HEK293 (cell line): ENCODE measurements around the gene TMEM236.

ENCODE experiments used
- CTCF ChIA-PET: fragments of 350-600 bp; formaldehyde crosslinking; extraction: SDS; loops from one replicate; lab custom pipeline; 2021; ENCODE audit warnings: antibody characterized with exemption; lab: Yijun Ruan, JAX
- POLR2A ChIA-PET: fragments of 300-600 bp; formaldehyde crosslinking; extraction: SDS; loops from one replicate; lab custom pipeline; 2020; ENCODE audit warnings: antibody characterized with exemption, inconsistent platforms; lab: Yijun Ruan, JAX
- H3K27ac ChIP-seq: fragments of 200-500 bp; sonication (Bioruptor generic); 2 replicates; pipeline ENCODE4 v1.5.1; 2014; ENCODE audit warnings: low read depth, low read length, control low read depth, inconsistent platforms; ENCODE audit errors: extremely low read depth
- H3K36me3 ChIP-seq, 2 experiments: fragments of 200-500 bp in 1 of 2; sonication (Bioruptor generic) in 1 of 2; 1 replicate in 1 of 2; 2 replicates in 1 of 2; pipeline ENCODE4 v1.5.1; 2014 to 2017; ENCODE audit warnings: inconsistent platforms in 2 of 2, low read length in 2 of 2; ENCODE audit not compliant: control insufficient read depth in 2 of 2, insufficient read depth in 1 of 2
- H3K4me1 ChIP-seq: fragments of 200-500 bp; sonication (Bioruptor generic); 2 replicates; pipeline ENCODE4 v1.5.1; 2014; ENCODE audit warnings: mild to moderate bottlenecking, low read length, inconsistent platforms; ENCODE audit not compliant: control insufficient read depth, insufficient read depth
- H3K4me3 ChIP-seq: 2 replicates; pipeline ENCODE4 v1.5.1; 2011; ENCODE audit warnings: low read depth, mild to moderate bottlenecking, control low read depth, low read length, moderate library complexity
- H3K9me3 ChIP-seq: fragments of 200-500 bp; sonication (Bioruptor generic); 2 replicates; pipeline ENCODE4 v1.5.1; 2014; ENCODE audit warnings: low read depth, low read length, inconsistent platforms; ENCODE audit not compliant: control insufficient read depth, insufficient read depth
- HOXA7 ChIP-seq: sonication (generic); formaldehyde crosslinking; IDR thresholded peaks from 2 replicates; pipeline ENCODE4 v1.8.1; 2022; ENCODE audit warnings: missing genetic modification reagents, borderline replicate concordance
- MEIS1 ChIP-seq: sonication (generic); formaldehyde crosslinking; IDR thresholded peaks from 2 replicates; pipeline ENCODE4 v1.8.1; 2022; ENCODE audit warnings: missing genetic modification reagents, mild to moderate bottlenecking, borderline replicate concordance
- REST ChIP-seq: fragments of 450-650 bp; formaldehyde crosslinking; IDR thresholded peaks from 2 replicates; pipeline ENCODE4 v1.5.1; 2016; ENCODE audit warnings: missing biosample characterization, missing genetic modification characterization
- YY2 ChIP-seq: fragments of 450-650 bp; formaldehyde crosslinking; IDR thresholded peaks from 2 replicates; pipeline ENCODE4 v1.5.1; 2016; ENCODE audit warnings: missing biosample characterization, missing genetic modification characterization
- ZBTB17 ChIP-seq: fragments of 450-650 bp; formaldehyde crosslinking; IDR thresholded peaks from 2 replicates; pipeline ENCODE4 v1.5.1; 2016; ENCODE audit warnings: missing biosample characterization, missing genetic modification characterization
- ZBTB20 ChIP-seq: fragments of 450-650 bp; formaldehyde crosslinking; IDR thresholded peaks from 2 replicates; pipeline ENCODE4 v1.5.1; 2016; ENCODE audit warnings: missing biosample characterization, missing genetic modification characterization
- ZBTB6 ChIP-seq: fragments of 450-650 bp; formaldehyde crosslinking; IDR thresholded peaks from 2 replicates; pipeline ENCODE4 v1.5.1; 2017; ENCODE audit warnings: missing biosample characterization, missing genetic modification characterization
- ZBTB7A ChIP-seq: fragments of 450-650 bp; formaldehyde crosslinking; IDR thresholded peaks from 2 replicates; pipeline ENCODE4 v1.5.1; 2016; ENCODE audit warnings: low read depth, missing biosample characterization, missing genetic modification characterization
- ZEB2 ChIP-seq: fragments of 450-650 bp; formaldehyde crosslinking; IDR thresholded peaks from 2 replicates; pipeline ENCODE4 v1.5.1; 2016; ENCODE audit warnings: missing biosample characterization, missing genetic modification characterization
- ZNF211 ChIP-seq: fragments of 450-650 bp; formaldehyde crosslinking; IDR thresholded peaks from 2 replicates; pipeline ENCODE4 v1.5.1; 2016; ENCODE audit warnings: low read depth, missing biosample characterization, missing genetic modification characterization
- ZNF404 ChIP-seq: fragments of 450-650 bp; formaldehyde crosslinking; IDR thresholded peaks from 2 replicates; pipeline ENCODE4 v1.5.1; 2017; ENCODE audit warnings: missing biosample characterization, missing genetic modification characterization
- ZNF48 ChIP-seq: fragments of 450-650 bp; formaldehyde crosslinking; IDR thresholded peaks from 2 replicates; pipeline ENCODE4 v1.5.1; 2016; ENCODE audit warnings: missing biosample characterization, missing genetic modification characterization
- ZNF792 ChIP-seq: fragments of 450-650 bp; formaldehyde crosslinking; IDR thresholded peaks from 2 replicates; pipeline ENCODE4 v1.5.1; 2016; ENCODE audit warnings: missing biosample characterization, missing genetic modification characterization
- ZXDB ChIP-seq: fragments of 450-650 bp; formaldehyde crosslinking; IDR thresholded peaks from 2 replicates; pipeline ENCODE4 v1.5.1; 2016; ENCODE audit warnings: missing biosample characterization, missing genetic modification characterization
- TF ChIP-seq, protein P1 (sequence below): fragments of 450-650 bp; formaldehyde crosslinking; IDR thresholded peaks from 2 replicates; pipeline ENCODE4 v1.5.1; 2016; ENCODE audit warnings: missing biosample characterization, missing genetic modification characterization, borderline replicate concordance
- TF ChIP-seq, protein P2 (sequence below): fragments of 450-650 bp; formaldehyde crosslinking; IDR thresholded peaks from 2 replicates; pipeline ENCODE4 v1.5.1; 2016; ENCODE audit warnings: missing biosample characterization, missing genetic modification characterization
- TF ChIP-seq, protein P3 (sequence below): fragments of 450-650 bp; formaldehyde crosslinking; IDR thresholded peaks from 2 replicates; pipeline ENCODE4 v1.5.1; 2016; ENCODE audit warnings: missing biosample characterization, missing genetic modification characterization
- TF ChIP-seq, protein P4 (sequence below): fragments of 450-650 bp; formaldehyde crosslinking; IDR thresholded peaks from 2 replicates; pipeline ENCODE4 v1.5.1; 2016; ENCODE audit warnings: missing biosample characterization, missing genetic modification characterization
- TF ChIP-seq, protein P5 (sequence below): fragments of 450-650 bp; formaldehyde crosslinking; IDR thresholded peaks from 2 replicates; pipeline ENCODE4 v1.5.1; 2016; ENCODE audit warnings: missing biosample characterization, missing genetic modification characterization
- TF ChIP-seq, protein P6 (sequence below): fragments of 450-650 bp; formaldehyde crosslinking; IDR thresholded peaks from 2 replicates; pipeline ENCODE4 v1.5.1; 2017; ENCODE audit warnings: missing biosample characterization, missing genetic modification characterization

The TMEM236 gene

DNA sequence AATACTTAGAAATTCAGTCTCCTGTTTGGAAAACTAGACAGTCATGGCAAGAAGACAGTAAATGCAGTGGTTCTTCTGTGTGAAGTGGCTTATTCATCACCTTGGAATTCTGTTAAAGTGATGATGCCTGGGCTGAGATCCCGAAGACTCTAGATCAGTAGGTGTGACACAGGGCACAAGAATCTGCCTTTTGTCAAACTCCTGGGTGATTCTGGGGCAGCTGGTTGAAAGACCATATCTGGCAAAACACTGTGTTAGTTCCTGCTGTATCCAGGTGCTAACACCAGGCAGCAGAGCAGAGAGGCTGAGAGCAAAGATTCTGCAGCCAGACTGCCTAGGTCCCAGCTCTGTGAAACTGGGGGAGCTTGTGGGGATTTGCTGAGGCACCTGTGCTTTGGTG is 83.7 kb downstream of the TMEM236 start (continued):
- TF ChIP-seq, protein P1, sequence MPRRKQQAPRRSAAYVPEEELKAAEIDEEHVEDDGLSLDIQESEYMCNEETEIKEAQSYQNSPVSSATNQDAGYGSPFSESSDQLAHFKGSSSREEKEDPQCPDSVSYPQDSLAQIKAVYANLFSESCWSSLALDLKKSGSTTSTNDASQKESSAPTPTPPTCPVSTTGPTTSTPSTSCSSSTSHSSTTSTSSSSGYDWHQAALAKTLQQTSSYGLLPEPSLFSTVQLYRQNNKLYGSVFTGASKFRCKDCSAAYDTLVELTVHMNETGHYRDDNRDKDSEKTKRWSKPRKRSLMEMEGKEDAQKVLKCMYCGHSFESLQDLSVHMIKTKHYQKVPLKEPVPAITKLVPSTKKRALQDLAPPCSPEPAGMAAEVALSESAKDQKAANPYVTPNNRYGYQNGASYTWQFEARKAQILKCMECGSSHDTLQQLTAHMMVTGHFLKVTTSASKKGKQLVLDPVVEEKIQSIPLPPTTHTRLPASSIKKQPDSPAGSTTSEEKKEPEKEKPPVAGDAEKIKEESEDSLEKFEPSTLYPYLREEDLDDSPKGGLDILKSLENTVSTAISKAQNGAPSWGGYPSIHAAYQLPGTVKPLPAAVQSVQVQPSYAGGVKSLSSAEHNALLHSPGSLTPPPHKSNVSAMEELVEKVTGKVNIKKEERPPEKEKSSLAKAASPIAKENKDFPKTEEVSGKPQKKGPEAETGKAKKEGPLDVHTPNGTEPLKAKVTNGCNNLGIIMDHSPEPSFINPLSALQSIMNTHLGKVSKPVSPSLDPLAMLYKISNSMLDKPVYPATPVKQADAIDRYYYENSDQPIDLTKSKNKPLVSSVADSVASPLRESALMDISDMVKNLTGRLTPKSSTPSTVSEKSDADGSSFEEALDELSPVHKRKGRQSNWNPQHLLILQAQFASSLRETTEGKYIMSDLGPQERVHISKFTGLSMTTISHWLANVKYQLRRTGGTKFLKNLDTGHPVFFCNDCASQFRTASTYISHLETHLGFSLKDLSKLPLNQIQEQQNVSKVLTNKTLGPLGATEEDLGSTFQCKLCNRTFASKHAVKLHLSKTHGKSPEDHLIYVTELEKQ: no peak
- TF ChIP-seq ZXDB (no peak), ZBTB7A (tag by site-specific recombination) (no peak), ZNF211 (tag by site-specific recombination) (no peak), ZBTB6 (tag by site-specific recombination) (no peak)
- TF ChIP-seq, protein P2, sequence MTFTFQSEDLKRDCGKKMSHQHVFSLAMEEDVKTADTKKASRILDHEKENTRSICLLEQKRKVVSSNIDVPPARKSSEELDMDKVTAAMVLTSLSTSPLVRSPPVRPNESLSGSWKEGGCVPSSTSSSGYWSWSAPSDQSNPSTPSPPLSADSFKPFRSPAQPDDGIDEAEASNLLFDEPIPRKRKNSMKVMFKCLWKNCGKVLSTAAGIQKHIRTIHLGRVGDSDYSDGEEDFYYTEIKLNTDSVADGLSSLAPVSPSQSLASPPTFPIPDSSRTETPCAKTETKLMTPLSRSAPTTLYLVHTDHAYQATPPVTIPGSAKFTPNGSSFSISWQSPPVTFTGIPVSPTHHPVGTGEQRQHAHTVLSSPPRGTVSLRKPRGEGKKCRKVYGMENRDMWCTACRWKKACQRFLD (tag by site-specific recombination): no peak

GRCh38 chr10:17836942-17837341 is 84.9 kb downstream of the TMEM236 start:
- CTCF ChIA-PET: interaction anchor here (1.3 to 1.4 kb wide), 2 partner anchors 12 to 100 kb away, joined by 4 read pairs; no protein-coding TSS in a partner anchor
- POLR2A ChIA-PET: no interaction called here
- TF ChIP-seq, protein P3, sequence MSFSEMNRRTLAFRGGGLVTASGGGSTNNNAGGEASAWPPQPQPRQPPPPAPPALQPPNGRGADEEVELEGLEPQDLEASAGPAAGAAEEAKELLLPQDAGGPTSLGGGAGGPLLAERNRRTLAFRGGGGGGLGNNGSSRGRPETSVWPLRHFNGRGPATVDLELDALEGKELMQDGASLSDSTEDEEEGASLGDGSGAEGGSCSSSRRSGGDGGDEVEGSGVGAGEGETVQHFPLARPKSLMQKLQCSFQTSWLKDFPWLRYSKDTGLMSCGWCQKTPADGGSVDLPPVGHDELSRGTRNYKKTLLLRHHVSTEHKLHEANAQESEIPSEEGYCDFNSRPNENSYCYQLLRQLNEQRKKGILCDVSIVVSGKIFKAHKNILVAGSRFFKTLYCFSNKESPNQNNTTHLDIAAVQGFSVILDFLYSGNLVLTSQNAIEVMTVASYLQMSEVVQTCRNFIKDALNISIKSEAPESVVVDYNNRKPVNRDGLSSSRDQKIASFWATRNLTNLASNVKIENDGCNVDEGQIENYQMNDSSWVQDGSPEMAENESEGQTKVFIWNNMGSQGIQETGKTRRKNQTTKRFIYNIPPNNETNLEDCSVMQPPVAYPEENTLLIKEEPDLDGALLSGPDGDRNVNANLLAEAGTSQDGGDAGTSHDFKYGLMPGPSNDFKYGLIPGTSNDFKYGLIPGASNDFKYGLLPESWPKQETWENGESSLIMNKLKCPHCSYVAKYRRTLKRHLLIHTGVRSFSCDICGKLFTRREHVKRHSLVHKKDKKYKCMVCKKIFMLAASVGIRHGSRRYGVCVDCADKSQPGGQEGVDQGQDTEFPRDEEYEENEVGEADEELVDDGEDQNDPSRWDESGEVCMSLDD (tag by site-specific recombination): no peak
- TF ChIP-seq, protein P4, sequence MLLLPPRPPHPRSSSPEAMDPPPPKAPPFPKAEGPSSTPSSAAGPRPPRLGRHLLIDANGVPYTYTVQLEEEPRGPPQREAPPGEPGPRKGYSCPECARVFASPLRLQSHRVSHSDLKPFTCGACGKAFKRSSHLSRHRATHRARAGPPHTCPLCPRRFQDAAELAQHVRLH (tag by site-specific recombination): no peak
- peak; percentile 48; the same call in 1 of the 2 replicates for TF ChIP-seq ZBTB17 (tag by site-specific recombination)
- no peak for TF ChIP-seq ZNF48 (tag by site-specific recombination)
- no peak for TF ChIP-seq ZEB2 (tag by site-specific recombination)
- TF ChIP-seq, protein P5, sequence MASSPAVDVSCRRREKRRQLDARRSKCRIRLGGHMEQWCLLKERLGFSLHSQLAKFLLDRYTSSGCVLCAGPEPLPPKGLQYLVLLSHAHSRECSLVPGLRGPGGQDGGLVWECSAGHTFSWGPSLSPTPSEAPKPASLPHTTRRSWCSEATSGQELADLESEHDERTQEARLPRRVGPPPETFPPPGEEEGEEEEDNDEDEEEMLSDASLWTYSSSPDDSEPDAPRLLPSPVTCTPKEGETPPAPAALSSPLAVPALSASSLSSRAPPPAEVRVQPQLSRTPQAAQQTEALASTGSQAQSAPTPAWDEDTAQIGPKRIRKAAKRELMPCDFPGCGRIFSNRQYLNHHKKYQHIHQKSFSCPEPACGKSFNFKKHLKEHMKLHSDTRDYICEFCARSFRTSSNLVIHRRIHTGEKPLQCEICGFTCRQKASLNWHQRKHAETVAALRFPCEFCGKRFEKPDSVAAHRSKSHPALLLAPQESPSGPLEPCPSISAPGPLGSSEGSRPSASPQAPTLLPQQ: no peak
- no peak for TF ChIP-seq YY2 (tag by site-specific recombination)
- TF ChIP-seq ZNF404 (tag by site-specific recombination): no peak
- TF ChIP-seq ZNF792: no peak
- no peak for TF ChIP-seq MEIS1 (CRISPR knock-in tag)
- TF ChIP-seq, protein P6, sequence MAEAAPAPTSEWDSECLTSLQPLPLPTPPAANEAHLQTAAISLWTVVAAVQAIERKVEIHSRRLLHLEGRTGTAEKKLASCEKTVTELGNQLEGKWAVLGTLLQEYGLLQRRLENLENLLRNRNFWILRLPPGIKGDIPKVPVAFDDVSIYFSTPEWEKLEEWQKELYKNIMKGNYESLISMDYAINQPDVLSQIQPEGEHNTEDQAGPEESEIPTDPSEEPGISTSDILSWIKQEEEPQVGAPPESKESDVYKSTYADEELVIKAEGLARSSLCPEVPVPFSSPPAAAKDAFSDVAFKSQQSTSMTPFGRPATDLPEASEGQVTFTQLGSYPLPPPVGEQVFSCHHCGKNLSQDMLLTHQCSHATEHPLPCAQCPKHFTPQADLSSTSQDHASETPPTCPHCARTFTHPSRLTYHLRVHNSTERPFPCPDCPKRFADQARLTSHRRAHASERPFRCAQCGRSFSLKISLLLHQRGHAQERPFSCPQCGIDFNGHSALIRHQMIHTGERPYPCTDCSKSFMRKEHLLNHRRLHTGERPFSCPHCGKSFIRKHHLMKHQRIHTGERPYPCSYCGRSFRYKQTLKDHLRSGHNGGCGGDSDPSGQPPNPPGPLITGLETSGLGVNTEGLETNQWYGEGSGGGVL (tag by site-specific recombination): no peak
- TF ChIP-seq HOXA7 (CRISPR knock-in tag): no peak
- TF ChIP-seq REST (tag by site-specific recombination): peak; percentile 66; the same call in 1 of the 2 replicates
- peak; percentile 61 for TF ChIP-seq ZBTB20 (tag by site-specific recombination)

More at GRCh38 chr10:17836942-17837341, 84.9 kb downstream of the TMEM236 start:
- Histone ChIP-seq H3K27ac (no peak overlapping the region), H3K36me3 (no peaks in the 10 kb centered on the region), H3K4me3 (no peak overlapping the region), H3K4me1 (no peaks in the 10 kb centered on the region), H3K9me3 (no peaks in the 10 kb centered on the region)
